ENCODE data around the gene TRIM58. TPM values are rescaled to one million over a fixed set of nuclear protein-coding genes. Genes with fewer than 3 reads are reported as not detected.
A peak's percentile ranks its signal among the peaks of the same experiment; 100 is the strongest.

Gene TRIM58
- total RNA-seq (2021): 1.7 and 2.0 TPM in 2 replicates
- long read RNA-seq, partial matches to known transcripts: 0 of 1 reads
- long read RNA-seq, other reads (novel, unspliced or antisense): 1 of 1 reads

GRCh38 chr1:247857069-247857984 is at the start of gene TRIM58:
TSS of gene TRIM58 (plus strand) at chr1:247857187. CDS start at chr1:247857247, 60 bp downstream.
- Histone ChIP-seq H3K4me1 (ENCODE audit: insufficient read depth, low read length) (no peaks in the 10 kb centered on the region), H4K5ac (ENCODE audit: insufficient read length, low read depth, low read length) (no peak within 1 kb of the TSS), H3K79me2 (ENCODE audit: insufficient read depth, low read length) (peaks cover 2% of the 10 kb centered on the region; the same call in 1 of the 2 replicates), H3T11ph (ENCODE audit: low read length) (no peak within 1 kb of the TSS), H3K23me2 (ENCODE audit: insufficient read length, low read depth, low read length, poor library complexity, severe bottlenecking) (no peaks in the 10 kb centered on the region), H3K27ac (ENCODE audit: insufficient read length, low read depth, low read length) (no peak within 1 kb of the TSS), H2BK15ac (ENCODE audit: low read depth, low read length) (no peak within 1 kb of the TSS), H3K27me3 (ENCODE audit: insufficient read depth, low read length) (peaks cover 2% of the 10 kb centered on the region; the same call in 1 of the 2 replicates), H2AK5ac (ENCODE audit: insufficient read length, low read length) (no peak within 1 kb of the TSS), H3K56ac (ENCODE audit: insufficient read length, low read depth, low read length) (no peak within 1 kb of the TSS), H3K23ac (ENCODE audit: insufficient read length, low read depth, low read length) (no peak within 1 kb of the TSS), H4K8ac (replicated peaks; ENCODE audit: insufficient read length, low read depth, low read length) (no peak within 1 kb of the TSS), H3K4ac (ENCODE audit: low read depth, low read length) (no peak within 1 kb of the TSS), H3K14ac (ENCODE audit: insufficient read depth, low read length) (peak within 1 kb of the TSS; percentile 49), H2BK12ac (ENCODE audit: insufficient read length, low read depth, low read length) (no peak within 1 kb of the TSS), H3K9me3 (ENCODE audit: control insufficient read depth, low read depth, low read length) (peaks cover 13% of the 10 kb centered on the region), H3K4me2 (ENCODE audit: insufficient read depth, insufficient read length, low read length) (peak within 1 kb of the TSS; percentile 11), H3K79me1 (ENCODE audit: insufficient read depth, low read depth, low read length, poor library complexity, severe bottlenecking) (no peaks in the 10 kb centered on the region), H3K9ac (ENCODE audit: extremely low read depth, insufficient read length, low read length) (no peak within 1 kb of the TSS), H2BK5ac (ENCODE audit: insufficient read length, low read length) (no peak within 1 kb of the TSS), H2AFZ (ENCODE audit: low read length) (no peak within 1 kb of the TSS), H4K91ac (ENCODE audit: insufficient read length, low read depth, low read length) (no peak within 1 kb of the TSS), H3K18ac (ENCODE audit: insufficient read length, low read depth, low read length) (peak within 1 kb of the TSS; percentile 74), H2BK20ac (ENCODE audit: low read depth, low read length, poor library complexity, severe bottlenecking) (no peak within 1 kb of the TSS), H4K20me1 (ENCODE audit: control insufficient read depth, insufficient read depth, insufficient read length) (no peaks in the 10 kb centered on the region), H2BK120ac (ENCODE audit: low read depth, low read length, poor library complexity, severe bottlenecking) (no peak within 1 kb of the TSS)
- TF ChIP-seq CTCF (conservative IDR thresholded peaks at IDR 0.05): peak; percentile 51; the same call in 2 of the 3 replicates
- H3K27ac Mint-ChIP-seq: no peak within 1 kb of the TSS
- H3K36me3 Mint-ChIP-seq (ENCODE audit: insufficient read depth in 1 of 3, low read depth in 3 of 3): no peaks in the 10 kb centered on the region
- peak within 1 kb of the TSS; percentile 67 to 84 for H3K4me3 Mint-ChIP-seq
- H3K4me1 Mint-ChIP-seq: peaks cover 0 to 10% of the 10 kb centered on the region in 2 experiments; a peak in 3 of 4 replicates
- DNase-seq: no peak
- peaks cover 10% of the 10 kb centered on the region for H3K27me3 Mint-ChIP-seq (ENCODE audit: low read depth)
- peaks cover 50 to 65% of the 10 kb centered on the region in 2 experiments for H3K9me3 Mint-ChIP-seq
- no CpG with 5 or more reads among the region's 109 CpGs for WGBS (ENCODE audit: extremely low coverage, insufficient read length, low lambda C conversion rate)

All from H9 (cell line).